GM18517 (cell line): ENCODE data around the gene TESMIN.

ENCODE experiments used
- ATAC-seq: cut with Tn5 transposase; IDR thresholded peaks from one replicate; pipeline ENCODE4 v1.9.1; 2021; ENCODE audit warnings: mild to moderate bottlenecking, moderate library complexity; ENCODE audit not compliant: unreplicated experiment

TESMIN gene

DNA sequence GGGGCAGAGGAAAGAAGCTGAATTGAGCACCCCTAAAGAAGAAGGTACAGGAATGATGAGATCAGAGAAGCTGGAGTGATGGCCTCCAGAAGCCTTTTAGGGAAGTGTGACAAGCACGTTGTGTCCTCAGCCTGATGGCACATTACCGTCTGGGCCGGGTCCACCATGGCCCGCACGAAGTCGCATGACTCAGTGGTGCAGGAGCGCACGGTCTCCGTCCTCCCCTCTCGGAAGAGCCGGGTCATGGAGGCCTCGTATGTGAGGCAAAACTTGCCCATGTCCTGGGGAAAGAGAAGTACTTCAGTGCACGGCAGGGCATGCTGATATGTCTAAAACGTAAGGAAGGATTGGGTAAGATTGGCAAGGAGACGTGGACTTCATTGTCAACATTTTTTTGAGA, 11.2 kb upstream of the TESMIN start:
- no peak for ATAC-seq

DNA sequence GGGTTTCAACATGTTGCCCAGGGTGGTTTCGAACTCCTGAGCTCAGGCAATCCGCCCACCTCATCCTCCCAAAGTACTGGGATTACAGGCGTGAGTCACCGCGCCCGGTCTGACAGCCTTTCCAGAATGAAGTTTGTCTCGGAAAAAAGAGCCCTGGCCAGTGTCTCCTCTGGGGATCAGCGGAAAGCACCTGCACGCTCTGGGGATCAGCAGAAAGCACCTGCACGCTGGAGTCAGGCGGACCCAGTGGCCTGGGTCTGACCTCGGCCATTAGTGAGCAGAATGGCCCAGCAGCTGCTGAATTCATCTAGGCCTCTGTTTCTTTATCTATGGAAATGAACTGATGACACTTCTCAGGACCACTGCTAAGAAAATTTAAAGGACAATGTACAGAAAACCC, 10.5 kb upstream of the TESMIN start:
- no peak for ATAC-seq

GRCh38 chr11:68759991-68760390, 8.7 kb upstream of the TESMIN start:
- no peak for ATAC-seq

DNA sequence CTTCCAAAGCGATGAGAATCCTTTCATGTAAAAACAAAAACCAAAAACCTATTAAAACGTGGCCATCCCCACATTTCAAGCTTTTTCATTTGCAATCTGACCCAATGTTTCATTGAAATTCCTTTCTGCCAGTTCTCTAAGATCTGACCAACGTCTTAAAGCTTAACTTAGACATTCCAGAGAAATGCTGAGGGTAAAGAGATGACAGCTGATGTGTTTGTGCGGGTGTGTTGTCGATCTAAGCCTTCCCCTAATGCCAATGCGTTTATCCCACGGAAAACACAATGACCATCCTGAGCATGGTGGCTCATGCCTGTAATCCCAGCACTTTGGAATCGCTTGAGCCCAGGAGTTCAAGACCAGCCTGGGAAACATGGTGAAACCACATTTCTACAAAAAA, 6.4 kb upstream of the TESMIN start:
- no peak for ATAC-seq

DNA sequence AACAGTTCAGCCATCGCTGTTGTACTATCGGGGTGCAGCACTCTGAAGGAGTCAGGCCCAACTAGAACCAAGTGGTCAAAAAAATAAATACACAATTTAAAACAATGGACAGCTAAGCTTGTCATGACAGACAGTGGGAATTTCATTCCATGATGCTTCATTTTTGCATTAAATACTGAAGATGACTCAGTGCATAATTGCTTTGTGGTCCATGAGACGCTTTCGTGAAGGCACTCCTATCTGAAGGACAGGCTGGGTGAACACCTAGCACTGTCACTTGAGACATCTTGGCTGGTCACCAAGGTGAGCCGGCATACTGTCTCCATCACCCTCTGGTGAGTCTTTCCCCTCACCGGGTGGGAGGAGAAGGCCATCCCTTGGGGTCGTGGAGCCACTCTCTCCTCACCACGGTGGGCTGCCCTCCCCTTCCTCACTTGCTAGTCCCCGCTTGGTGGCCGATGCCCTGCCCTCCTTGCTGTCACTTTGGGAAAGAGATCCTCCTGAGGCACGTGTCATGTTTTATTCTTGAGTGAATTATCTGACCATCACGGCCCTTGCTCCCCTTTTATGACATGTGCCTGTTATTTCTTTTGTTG, 4.9 kb upstream of the TESMIN start:
- no peak for ATAC-seq

DNA sequence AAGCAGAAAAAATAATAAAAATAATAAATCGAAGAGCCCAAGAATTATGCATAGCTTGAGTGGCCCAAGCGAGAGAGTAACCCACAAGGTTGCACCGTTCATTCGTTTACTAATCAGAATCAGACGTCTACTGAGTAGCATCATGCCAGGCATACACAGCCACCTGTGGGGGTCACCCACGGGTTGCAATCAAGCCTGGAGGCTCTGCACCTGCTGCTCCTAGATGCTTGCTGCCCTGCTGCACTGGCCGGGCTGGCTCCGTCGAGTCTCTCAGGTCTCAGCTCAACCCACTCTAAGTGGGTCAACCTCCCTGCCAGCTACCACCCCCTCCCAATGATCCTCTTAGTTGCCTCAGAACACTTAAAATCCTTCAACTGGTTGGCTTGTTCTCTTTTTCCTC, 2.0 kb upstream of the TESMIN start:
- no peak for ATAC-seq

GRCh38 chr11:68751004-68751325, 355 bp downstream of the TESMIN start:
- no peak for ATAC-seq

DNA sequence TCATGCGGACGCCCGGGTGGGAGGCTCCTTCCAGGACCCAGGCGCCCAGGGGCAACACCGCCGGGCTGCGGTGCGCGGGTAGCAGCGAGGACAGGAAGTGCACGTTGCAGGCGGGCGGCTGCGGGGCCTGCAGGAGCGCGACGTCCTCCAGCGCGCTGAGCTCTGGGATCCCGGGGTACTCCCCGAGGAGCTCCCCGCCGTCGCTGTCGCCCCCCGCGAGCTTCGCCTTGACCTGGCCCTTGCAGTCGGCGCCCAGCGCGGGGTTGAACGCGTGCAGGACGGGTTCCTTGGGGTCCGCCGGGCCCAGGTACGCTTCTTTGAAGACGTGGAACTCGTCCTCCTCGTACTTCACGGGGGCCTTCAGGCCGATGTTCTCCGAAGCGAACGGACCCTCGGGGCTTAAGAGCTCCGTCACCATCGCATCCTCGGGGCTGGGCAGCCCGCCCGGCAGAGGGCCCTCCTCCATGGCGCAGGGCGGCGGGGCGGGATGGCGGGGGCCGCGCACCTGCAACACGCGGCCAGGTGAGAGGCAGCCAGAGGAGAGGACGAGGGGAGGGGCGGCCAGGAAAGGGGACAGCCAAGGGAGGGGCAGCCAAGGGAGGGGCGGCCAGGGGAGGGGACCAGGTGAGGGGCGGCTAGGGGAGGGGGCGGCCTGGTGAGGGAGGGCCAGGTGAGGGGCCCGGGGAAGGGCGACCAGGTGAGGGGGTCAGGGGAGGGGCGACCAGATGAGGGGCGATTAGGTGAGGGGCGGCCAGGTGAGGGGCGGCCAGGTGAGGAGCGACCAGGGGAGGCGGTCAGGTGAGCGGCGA, 921 bp downstream of the TESMIN start:
- no peak for ATAC-seq

GRCh38 chr11:68749229-68750123, 1.8 kb downstream of the TESMIN start:
- ATAC-seq, result no peak

GRCh38 chr11:68748061-68748460, 3.3 kb downstream of the TESMIN start:
- no peak for ATAC-seq

- no peak for ATAC-seq
Measured at GRCh38 chr11:68743539-68743938, 7.8 kb downstream of the TESMIN start.

DNA sequence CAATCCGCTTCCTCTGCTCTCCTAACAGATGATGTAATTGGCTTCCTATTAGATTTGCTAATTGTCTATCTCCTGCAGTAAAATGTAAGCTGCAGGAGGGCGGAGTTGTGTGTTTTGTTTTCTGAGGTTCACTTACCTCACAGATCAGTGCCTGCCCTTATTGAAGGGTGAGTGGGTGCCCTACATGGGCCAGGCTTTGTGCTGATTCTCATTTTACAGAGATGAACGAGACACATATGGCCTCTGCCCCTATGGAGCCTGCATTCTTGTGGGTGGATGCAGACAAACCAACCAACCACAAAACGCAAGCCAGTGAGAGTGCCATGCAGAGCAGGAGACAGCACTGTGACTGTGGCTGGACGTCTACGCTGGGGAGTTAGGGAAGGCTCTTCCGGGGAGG, 9.9 kb downstream of the TESMIN start:
- ATAC-seq, result no peak

- no peak for ATAC-seq
Measured at GRCh38 chr11:68735646-68736045, 15.7 kb downstream of the TESMIN start.

- no peak for ATAC-seq
Measured at GRCh38 chr11:68735125-68735524, 16.2 kb downstream of the TESMIN start.

- no peak for ATAC-seq
Measured at GRCh38 chr11:68734111-68734510, 17.2 kb downstream of the TESMIN start.

DNA sequence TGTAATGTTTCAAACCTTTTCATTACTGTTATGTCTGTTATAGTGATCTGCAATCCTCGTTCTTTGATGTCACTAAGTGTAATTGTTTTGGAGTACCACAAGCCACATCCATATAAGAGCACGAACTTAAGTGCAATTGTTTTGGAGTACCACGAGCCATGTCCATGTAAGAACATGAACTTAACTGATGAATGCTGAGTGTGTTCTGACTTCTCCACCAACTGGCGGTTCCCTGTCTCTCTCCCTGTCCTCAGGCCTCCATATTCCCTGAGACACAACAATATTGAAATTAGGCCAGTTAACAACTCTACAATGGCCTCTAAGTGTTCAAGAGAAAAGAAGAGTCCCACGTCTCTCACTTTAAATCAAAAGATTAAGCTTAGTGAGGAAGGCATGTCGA, 23.5 kb downstream of the TESMIN start:
- no peak for ATAC-seq

DNA sequence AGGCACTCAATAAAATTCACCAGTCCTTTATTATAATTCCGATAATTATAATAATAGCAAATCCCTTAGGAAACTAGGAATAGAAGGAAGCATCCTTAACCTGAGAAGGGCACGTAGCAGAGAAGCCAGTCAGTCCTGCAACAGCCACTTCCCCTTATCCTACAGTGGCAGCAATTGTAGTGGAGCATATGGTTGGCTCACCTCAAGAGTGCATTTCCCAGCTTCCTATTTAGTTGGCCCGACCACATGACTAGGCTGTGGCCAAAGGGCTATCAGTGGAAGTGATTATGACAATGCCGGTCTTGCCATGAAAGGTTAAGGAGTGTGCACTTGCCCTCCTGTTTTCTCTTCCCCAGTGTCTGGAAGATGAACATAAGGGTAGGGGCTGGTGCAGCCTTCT, 27.0 kb downstream of the TESMIN start:
- ATAC-seq, result no peak

DNA sequence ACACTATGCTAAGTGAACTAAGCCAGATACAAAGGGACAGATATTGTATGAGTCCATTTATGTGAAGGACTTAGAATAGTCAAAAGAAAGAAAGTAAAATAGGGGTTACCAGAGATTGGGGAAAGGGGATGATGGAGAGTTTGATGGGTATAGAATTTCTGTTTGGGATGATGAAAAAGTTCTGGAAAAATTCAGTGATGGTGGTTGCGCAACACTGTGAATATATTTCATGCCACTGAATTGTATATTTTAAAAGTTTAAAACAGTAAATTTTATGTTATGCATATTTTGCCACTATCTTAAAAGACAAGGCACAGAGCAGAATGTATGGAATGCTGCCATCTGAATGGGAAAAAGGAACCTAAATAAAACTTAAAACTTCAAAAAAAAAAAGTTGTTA, 29.2 kb downstream of the TESMIN start:
- ATAC-seq, result no peak

DNA sequence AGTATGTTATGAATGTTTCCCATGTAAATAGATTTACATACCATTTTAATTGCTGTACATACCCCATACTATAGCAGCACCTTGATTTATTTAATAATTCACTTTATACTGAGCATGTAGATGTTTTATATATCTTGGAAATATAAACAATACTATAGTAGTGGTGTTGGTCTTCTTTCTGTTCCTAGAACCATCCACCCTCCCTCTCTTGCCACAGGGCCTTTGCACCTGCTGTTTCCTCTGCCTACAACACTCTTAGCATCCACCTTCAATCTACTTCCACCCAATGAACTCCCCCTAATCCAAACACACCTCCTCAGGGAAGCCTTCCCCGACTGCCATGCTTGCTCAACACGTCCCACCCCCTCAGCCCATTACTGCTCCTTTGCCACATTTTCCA, 30.2 kb downstream of the TESMIN start:
- no peak for ATAC-seq

DNA sequence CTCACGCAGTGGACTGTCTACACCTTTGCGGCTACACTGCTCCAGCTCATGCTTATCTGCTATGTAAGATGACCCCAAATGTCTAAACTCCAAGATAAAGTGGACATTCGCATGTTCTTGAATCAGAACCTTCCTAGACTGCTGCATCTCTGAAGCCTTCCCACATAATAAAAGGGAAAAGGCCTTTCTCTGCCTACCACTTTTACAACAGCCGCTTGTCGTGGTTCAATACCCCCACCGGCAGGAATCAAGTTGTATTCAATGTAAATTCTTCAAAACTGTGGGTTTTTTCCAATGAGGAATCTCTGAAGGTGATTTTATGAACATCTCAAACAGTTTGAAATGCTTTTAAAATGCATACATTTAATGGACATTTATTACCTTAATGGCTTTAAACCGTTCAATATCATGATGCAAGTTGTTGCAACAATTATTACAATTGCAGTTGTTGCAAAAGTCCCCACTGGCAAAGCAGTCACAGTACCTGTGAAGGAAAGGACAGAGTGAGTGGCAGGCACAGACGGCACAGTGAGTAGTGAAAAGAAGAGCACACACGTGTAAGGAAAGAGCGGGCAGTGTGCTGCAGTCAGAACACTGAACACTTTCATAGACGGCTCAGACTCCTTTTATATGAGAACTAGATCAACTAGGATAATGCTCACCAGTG, 35.7 kb downstream of the TESMIN start:
- ATAC-seq, result no peak

- no peak for ATAC-seq
Measured at GRCh38 chr11:68714060-68714856, 37.1 kb downstream of the TESMIN start.
